DND-41 (cell line): ENCODE measurements around the gene PCK2.

ENCODE experiments used
- ATAC-seq: fragments of 200-7000 bp; cut with Tn5 transposase; 3 replicates; pipeline ENCODE4 v1.9.1; 2021; ENCODE audit warnings: low read depth; ENCODE audit not compliant: insufficient read depth
- DNase-seq: peaks from one replicate; pipeline ENCODE4 v3.0.0-alpha.2; 2020
- H2AFZ ChIP-seq: 2 replicates; pipeline ENCODE4 v1.6.0; 2012; ENCODE audit warnings: low read depth, low read length
- H3K27ac ChIP-seq: 2 replicates; pipeline ENCODE4 v1.5.1; 2012; ENCODE audit warnings: low read length, inconsistent platforms
- H3K27me3 ChIP-seq: fragments of 200-600 bp; sonication (generic); 2 replicates; pipeline ENCODE4 v1.6.0; 2012; ENCODE audit warnings: low read length, mild to moderate bottlenecking, inconsistent platforms; ENCODE audit not compliant: insufficient read depth, poor library complexity
- H3K36me3 ChIP-seq: 2 replicates; pipeline ENCODE4 v1.5.1; 2012; ENCODE audit warnings: low read length, inconsistent platforms; ENCODE audit not compliant: insufficient read depth
- H3K4me1 ChIP-seq: 2 replicates; pipeline ENCODE4 v1.5.1; 2012; ENCODE audit warnings: mild to moderate bottlenecking, low read length; ENCODE audit not compliant: insufficient read depth
- H3K4me2 ChIP-seq: 2 replicates; pipeline ENCODE4 v1.6.0; 2012; ENCODE audit warnings: mild to moderate bottlenecking, moderate library complexity, low read length, inconsistent platforms; ENCODE audit not compliant: insufficient read depth
- H3K4me3 ChIP-seq, 2 experiments: fragments of 200-600 bp in 1 of 2; shearing (Covaris generic) in 1 of 2; 2 replicates each; pipeline ENCODE4 v1.5.1; 2012 to 2016; ENCODE audit warnings: inconsistent platforms in 2 of 2, low read length in 2 of 2, mild to moderate bottlenecking in 2 of 2, low read depth in 1 of 2, moderate library complexity in 1 of 2
- H3K79me2 ChIP-seq: 2 replicates; pipeline ENCODE4 v1.6.0; 2012; ENCODE audit warnings: low read length, inconsistent platforms; ENCODE audit not compliant: insufficient read depth
- H3K9ac ChIP-seq: 2 replicates; pipeline ENCODE4 v1.6.0; 2012; ENCODE audit warnings: low read depth, mild to moderate bottlenecking, inconsistent platforms, low read length, moderate library complexity
- H3K9me3 ChIP-seq: 2 replicates; pipeline ENCODE4 v1.5.1; 2012; ENCODE audit warnings: low read length, moderate library complexity, mild to moderate bottlenecking, inconsistent platforms; ENCODE audit not compliant: insufficient read depth, severe bottlenecking
- H4K20me1 ChIP-seq: 2 replicates; pipeline ENCODE4 v1.6.0; 2012; ENCODE audit warnings: low read length; ENCODE audit not compliant: insufficient read depth
- CTCF ChIP-seq: IDR thresholded peaks from 2 replicates; pipeline ENCODE4 v1.5.1; 2012; ENCODE audit warnings: borderline replicate concordance, low read length, moderate library complexity, mild to moderate bottlenecking; ENCODE audit not compliant: poor library complexity, severe bottlenecking; ENCODE audit errors: extremely low read depth
- EZH2 ChIP-seq: IDR thresholded peaks from 3 replicates; pipeline ENCODE4 v1.6.1; 2012; ENCODE audit warnings: borderline replicate concordance, low read depth, mild to moderate bottlenecking, moderate library complexity, low read length, inconsistent platforms; ENCODE audit not compliant: severe bottlenecking

The PCK2 gene

DNA sequence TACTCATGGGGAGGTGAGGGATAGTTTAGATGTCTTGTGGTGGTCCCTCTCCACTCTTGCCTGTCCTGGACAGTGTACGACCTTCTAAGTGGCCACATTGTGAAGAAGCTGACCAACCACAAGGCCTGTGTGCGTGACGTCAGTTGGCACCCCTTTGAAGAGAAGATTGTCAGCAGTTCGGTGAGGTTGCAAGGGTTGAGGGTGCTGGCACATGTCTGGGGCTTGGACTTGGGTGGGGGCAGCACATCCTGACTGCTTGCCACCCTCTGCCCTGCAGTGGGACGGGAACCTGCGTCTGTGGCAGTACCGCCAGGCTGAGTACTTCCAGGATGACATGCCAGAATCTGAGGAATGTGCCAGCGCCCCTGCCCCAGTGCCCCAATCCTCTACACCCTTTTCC, 28.8 kb downstream of the PCK2 start:
- no peak overlapping the region for H3K4me3 ChIP-seq
- no peaks in the 10 kb centered on the region for H4K20me1 ChIP-seq
- no peaks in the 10 kb centered on the region for H3K79me2 ChIP-seq
- no peak for DNase-seq
- no peaks in the 10 kb centered on the region for H3K4me1 ChIP-seq
- no peak overlapping the region for H3K4me2 ChIP-seq
- H3K27me3 ChIP-seq, result no peaks in the 10 kb centered on the region
- no peaks in the 10 kb centered on the region for H3K9me3 ChIP-seq
- no peak for ATAC-seq
- H2AFZ ChIP-seq, result no peak overlapping the region
- no peak for TF ChIP-seq EZH2
- no peak for TF ChIP-seq CTCF
- 0 out of 2 replicates have a peak overlapping the region, but pooled peaks have one; percentile 16 for H3K27ac ChIP-seq
- H3K9ac ChIP-seq, result no peak overlapping the region
- H3K36me3 ChIP-seq, result peaks cover 59% of the 10 kb centered on the region

- Histone ChIP-seq H3K79me2 (no peaks in the 10 kb centered on the region), H3K27ac (no peak overlapping the region), H3K27me3 (no peaks in the 10 kb centered on the region), H3K9ac (no peak overlapping the region), H3K4me3 (no peak overlapping the region), H2AFZ (no peak overlapping the region), H3K4me1 (no peaks in the 10 kb centered on the region), H4K20me1 (no peaks in the 10 kb centered on the region), H3K36me3 (peaks cover 51% of the 10 kb centered on the region), H3K4me2 (no peak overlapping the region), H3K9me3 (no peaks in the 10 kb centered on the region)
- no peak for TF ChIP-seq CTCF
- no peak for TF ChIP-seq EZH2
- ATAC-seq, result no peak
- DNase-seq, result no peak
Observed at GRCh38 chr14:24123424-24124417, 29.6 kb downstream of the PCK2 start.

DNA sequence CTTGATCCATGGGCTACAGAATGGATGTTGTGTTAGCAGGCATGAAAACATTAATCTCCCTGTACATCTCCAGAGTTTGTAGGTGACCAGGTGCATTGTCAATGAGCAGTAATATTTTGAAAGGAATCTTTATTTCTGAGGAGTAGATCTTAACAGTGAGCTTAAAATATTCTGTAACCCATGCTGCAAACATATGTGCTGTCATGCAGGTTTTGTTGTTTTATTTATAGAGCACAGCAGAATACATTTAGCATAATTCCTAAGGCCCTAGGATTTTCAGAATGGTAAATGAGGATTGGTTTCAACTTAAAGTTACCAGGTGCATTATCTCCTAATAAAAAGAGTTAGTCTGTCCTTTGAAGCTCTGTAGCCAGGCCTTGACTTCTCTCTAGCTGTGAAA, 32.8 kb downstream of the PCK2 start:
- TF ChIP-seq EZH2 (no peak), CTCF (no peak)
- H3K79me2 ChIP-seq, result no peaks in the 10 kb centered on the region
- no peak for DNase-seq
- no peak overlapping the region for H3K4me3 ChIP-seq
- no peak for ATAC-seq
- no peak overlapping the region for H3K9ac ChIP-seq
- H3K27me3 ChIP-seq, result no peaks in the 10 kb centered on the region
- no peak overlapping the region for H3K27ac ChIP-seq
- H4K20me1 ChIP-seq, result no peaks in the 10 kb centered on the region
- no peak overlapping the region for H2AFZ ChIP-seq
- no peak overlapping the region for H3K4me2 ChIP-seq
- peaks cover 23% of the 10 kb centered on the region for H3K36me3 ChIP-seq
- no peaks in the 10 kb centered on the region for H3K9me3 ChIP-seq
- no peaks in the 10 kb centered on the region for H3K4me1 ChIP-seq
